ENCODE measurements around the gene ADCY5.

ADCY5 gene

DNA sequence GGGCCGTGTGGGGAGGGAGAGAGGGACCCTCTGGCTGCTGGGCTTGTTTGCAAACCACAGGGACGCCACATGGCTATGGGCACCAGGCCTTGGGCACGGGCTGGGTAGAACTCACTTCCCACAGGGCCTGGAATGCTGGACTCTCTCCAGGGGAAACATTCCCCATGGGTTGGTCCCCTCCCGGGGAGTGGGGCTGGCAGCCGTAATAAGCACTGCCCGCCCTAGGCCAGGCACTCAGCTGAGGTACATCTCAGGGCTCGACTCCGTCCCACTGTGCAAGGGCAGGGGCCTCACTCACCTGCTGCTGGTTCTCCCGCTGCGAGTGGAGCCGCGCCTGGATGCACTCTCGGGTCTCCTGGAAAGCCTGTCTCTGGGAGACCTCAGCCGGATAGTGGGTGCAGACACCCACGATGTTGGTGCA, 96.7 kb downstream of the ADCY5 start:
- H3K9me3 ChIP-seq (replicated peaks in 1 of 11), result peaks cover 8 to 19% (median 16%) of the 10 kb centered on the region in 11 experiments; a peak in 19 of 22 replicates
- H3K27ac ChIP-seq, result no peak overlapping the region
- H3K27me3 ChIP-seq, result no peaks in the 10 kb centered on the region
- H4K20me1 ChIP-seq, result no peaks in the 10 kb centered on the region
- no peak for TF ChIP-seq Cebpa-rat (IDR thresholded peaks at IDR 0.05)
- no peaks in the 10 kb centered on the region for H3K36me3 ChIP-seq
- H3K4me1 ChIP-seq, result peaks cover 0 to 43% (median 18%) of the 10 kb centered on the region in 10 experiments; a peak in 14 of 20 replicates
- peak overlapping the region in 3 of 11 experiments; percentile 5 to 20 (median 10); a peak in 3 of 22 replicates for H3K4me2 ChIP-seq
- H3K4me3 ChIP-seq, result no peak overlapping the region
- no peak overlapping the region for H3K9ac ChIP-seq

DNA sequence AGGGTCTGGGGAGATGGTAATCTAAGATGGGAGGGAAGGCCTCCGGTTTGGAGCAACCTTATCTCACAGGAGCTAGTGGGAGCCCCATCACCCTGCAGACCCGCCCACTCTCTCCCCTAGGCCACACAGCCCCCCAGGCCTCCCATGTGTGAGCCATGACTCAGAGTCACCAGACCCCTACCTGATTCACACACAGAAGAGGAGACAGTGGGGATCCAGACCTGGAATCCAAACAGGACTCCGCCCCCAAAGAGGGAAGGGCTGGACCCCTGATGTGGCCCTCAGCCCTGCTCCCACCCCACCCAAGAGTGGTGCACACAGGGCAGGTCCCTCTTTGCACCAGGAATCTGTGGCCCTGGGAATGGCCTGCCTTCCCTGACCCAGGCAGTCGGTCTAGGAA, 97.4 kb downstream of the ADCY5 start:
- Histone ChIP-seq H3K27me3 (no peaks in the 10 kb centered on the region), H3K27ac (no peak overlapping the region), H3K9ac (no peak overlapping the region), H3K9me3 (replicated peaks in 1 of 11) (peaks cover 8 to 19% (median 16%) of the 10 kb centered on the region in 11 experiments; a peak in 19 of 22 replicates), H4K20me1 (no peaks in the 10 kb centered on the region), H3K4me1 (peaks cover 0 to 49% (median 19%) of the 10 kb centered on the region in 10 experiments; a peak in 13 of 20 replicates), H3K36me3 (no peaks in the 10 kb centered on the region), H3K4me2 (no peak overlapping the region), H3K4me3 (no peak overlapping the region)
- TF ChIP-seq Cebpa-rat (IDR thresholded peaks at IDR 0.05), result no peak

- Histone ChIP-seq H3K36me3 (no peaks in the 10 kb centered on the region), H3K4me1 (peaks cover 0 to 49% (median 19%) of the 10 kb centered on the region in 10 experiments; a peak in 13 of 20 replicates), H3K27me3 (no peaks in the 10 kb centered on the region), H3K9me3 (replicated peaks in 1 of 11) (peaks cover 8 to 19% (median 16%) of the 10 kb centered on the region in 11 experiments; a peak in 19 of 22 replicates), H4K20me1 (no peaks in the 10 kb centered on the region), H3K27ac (no peak overlapping the region), H3K4me2 (peak overlapping the region in 3 of 11 experiments; percentile 22 to 42 (median 36); a peak in 4 of 22 replicates), H3K4me3 (no peak overlapping the region), H3K9ac (no peak overlapping the region)
- TF ChIP-seq Cebpa-rat (IDR thresholded peaks at IDR 0.05), result no peak
Measured at GRCh38 chr3:123350971-123351370, 97.9 kb downstream of the ADCY5 start.

DNA sequence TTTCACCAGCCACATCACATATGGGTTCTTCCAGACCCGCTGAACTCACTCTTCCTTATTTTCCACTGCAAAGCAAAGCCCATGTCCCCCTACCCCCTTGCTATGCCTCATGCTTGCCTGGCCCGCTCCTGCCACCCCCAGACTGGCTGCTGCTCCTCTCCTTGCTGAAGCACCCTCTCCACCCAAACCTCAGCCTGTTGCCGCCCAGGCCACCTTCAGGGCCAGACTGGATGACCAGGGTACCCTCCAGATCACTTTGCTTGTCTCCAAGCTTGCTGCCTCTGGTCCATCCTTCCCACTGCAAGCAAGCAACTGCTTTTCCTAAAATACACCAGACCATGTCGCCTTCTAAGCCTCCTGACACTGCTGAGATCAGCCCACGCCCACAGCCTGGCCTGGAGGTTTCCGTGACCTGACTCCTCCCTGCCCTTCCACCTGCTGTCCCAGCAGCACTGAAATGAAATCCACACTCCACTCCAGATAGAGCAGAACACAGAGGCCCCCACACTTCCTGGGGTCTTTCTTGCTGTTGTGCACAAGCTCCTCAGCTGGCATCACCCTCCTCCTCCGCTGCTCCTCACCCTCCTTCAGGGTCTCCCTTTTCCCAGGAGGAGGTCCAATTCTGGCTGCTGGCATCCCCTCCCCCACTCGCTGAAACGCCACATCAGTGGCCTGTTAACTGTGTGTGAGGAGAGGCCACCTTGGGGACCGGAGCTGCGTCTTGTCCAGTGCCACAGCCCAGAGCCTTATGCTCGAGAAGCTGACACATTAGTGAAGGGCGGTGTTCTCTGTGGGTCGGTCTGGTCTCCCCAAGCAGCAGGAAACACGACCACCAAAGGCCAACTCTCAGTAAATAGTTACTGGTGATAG, 99.1 kb downstream of the ADCY5 start:
- no peak overlapping the region for H3K27ac ChIP-seq
- peaks cover under 1 to 56% (median 23%) of the 10 kb centered on the region in 10 experiments; a peak in 17 of 20 replicates for H3K4me1 ChIP-seq
- H4K20me1 ChIP-seq, result no peaks in the 10 kb centered on the region
- peaks cover 3 to 13% (median 8%) of the 10 kb centered on the region in 11 experiments; a peak in 17 of 22 replicates for H3K9me3 ChIP-seq (replicated peaks in 1 of 11)
- no peaks in the 10 kb centered on the region for H3K36me3 ChIP-seq
- no peaks in the 10 kb centered on the region for H3K27me3 ChIP-seq
- no peak overlapping the region for H3K4me3 ChIP-seq
- TF ChIP-seq Cebpa-rat (IDR thresholded peaks at IDR 0.05), result no peak
- H3K9ac ChIP-seq, result no peak overlapping the region
- peak overlapping the region in 8 of 11 experiments; percentile 19 to 42 (median 33); a peak in 13 of 22 replicates for H3K4me2 ChIP-seq

DNA sequence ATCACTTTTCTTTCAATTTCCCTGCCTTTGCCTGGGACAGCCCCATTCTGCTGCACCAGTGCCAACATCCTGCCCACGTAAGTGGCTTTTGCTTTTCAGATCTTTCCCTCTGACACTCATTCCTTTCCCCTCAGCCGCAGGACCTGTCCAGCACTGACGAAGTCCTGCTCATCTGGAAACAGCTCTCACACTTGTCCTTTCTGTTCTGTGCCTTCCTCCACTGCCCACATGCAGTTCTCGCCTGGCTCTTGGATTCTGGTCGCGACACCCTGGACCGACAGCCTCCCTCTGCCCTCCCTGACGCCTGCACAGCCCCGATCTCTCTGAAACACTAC, 99.7 kb downstream of the ADCY5 start:
- no peak for TF ChIP-seq Cebpa-rat (IDR thresholded peaks at IDR 0.05)
- Histone ChIP-seq H3K9ac (no peak overlapping the region), H3K36me3 (no peaks in the 10 kb centered on the region), H3K4me3 (no peak overlapping the region), H3K9me3 (replicated peaks in 1 of 11) (peaks cover 0 to 6% (median 2%) of the 10 kb centered on the region in 11 experiments; a peak in 9 of 22 replicates), H3K4me1 (peaks cover 7 to 62% (median 29%) of the 10 kb centered on the region in 10 experiments; a peak in 18 of 20 replicates), H3K27ac (no peak overlapping the region), H3K4me2 (peak overlapping the region in 5 of 11 experiments; percentile 32 to 40 (median 33); a peak in 5 of 22 replicates), H4K20me1 (no peaks in the 10 kb centered on the region), H3K27me3 (no peaks in the 10 kb centered on the region)

DNA sequence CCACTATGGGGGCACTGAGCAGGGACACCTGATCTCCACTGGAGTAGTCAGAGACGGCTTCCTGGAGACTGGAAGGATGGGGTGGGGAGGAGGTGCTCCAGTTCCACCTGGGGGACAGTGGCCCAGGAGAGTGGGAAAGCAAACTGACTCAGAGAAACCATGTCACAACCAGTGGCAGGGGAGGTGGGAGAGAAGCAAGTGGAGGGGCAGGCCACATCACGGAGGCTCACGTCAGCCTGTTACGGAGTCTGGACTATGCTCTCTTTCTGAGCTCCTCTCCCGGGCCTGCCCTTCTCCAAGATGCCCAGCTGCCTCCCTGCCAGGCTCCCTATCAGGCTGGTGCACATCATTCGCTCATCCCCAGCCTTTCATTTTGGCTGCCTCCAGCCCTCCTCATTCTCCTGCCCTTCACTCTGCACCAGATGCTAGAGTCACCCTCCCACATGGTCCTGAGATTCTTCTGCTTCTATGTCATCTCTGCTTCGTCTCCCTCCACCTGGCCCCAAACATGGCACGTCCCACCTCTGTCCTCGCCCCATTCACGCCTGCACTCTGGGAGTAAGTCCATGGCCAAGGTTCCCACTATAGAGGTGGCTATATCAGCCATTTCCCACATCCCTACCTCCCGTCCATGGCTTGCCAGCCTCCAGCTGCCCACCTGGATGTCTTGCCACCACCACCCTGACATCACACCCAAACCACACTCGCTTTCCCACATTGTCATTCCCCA, 100.3 kb downstream of the ADCY5 start:
- TF ChIP-seq Cebpa-rat (IDR thresholded peaks at IDR 0.05), result no peak
- no peaks in the 10 kb centered on the region for H3K27me3 ChIP-seq
- no peaks in the 10 kb centered on the region for H4K20me1 ChIP-seq
- no peaks in the 10 kb centered on the region for H3K36me3 ChIP-seq
- no peak overlapping the region for H3K4me3 ChIP-seq
- no peak overlapping the region for H3K27ac ChIP-seq
- H3K9me3 ChIP-seq (replicated peaks in 1 of 11), result peaks cover 0 to 1% (median 0%) of the 10 kb centered on the region in 11 experiments; a peak in 3 of 22 replicates
- H3K4me1 ChIP-seq, result peaks cover 10 to 68% (median 35%) of the 10 kb centered on the region in 10 experiments; a peak in 18 of 20 replicates
- H3K4me2 ChIP-seq, result peak overlapping the region in 1 of 11 experiments; percentile 25; a peak in 2 of 22 replicates
- H3K9ac ChIP-seq, result no peak overlapping the region

GRCh38 chr3:123347691-123348264, 101.1 kb downstream of the ADCY5 start:
- Histone ChIP-seq H3K27me3 (no peaks in the 10 kb centered on the region), H3K4me3 (no peak overlapping the region), H3K36me3 (no peaks in the 10 kb centered on the region), H4K20me1 (no peaks in the 10 kb centered on the region), H3K27ac (no peak overlapping the region), H3K4me2 (peak overlapping the region in 8 of 11 experiments; percentile 11 to 53 (median 23); a peak in 10 of 22 replicates), H3K9ac (no peak overlapping the region), H3K9me3 (replicated peaks in 1 of 11) (no peaks in the 10 kb centered on the region), H3K4me1 (peaks cover 10 to 73% (median 41%) of the 10 kb centered on the region in 10 experiments; a peak in 18 of 20 replicates)
- no peak for TF ChIP-seq Cebpa-rat (IDR thresholded peaks at IDR 0.05)

DNA sequence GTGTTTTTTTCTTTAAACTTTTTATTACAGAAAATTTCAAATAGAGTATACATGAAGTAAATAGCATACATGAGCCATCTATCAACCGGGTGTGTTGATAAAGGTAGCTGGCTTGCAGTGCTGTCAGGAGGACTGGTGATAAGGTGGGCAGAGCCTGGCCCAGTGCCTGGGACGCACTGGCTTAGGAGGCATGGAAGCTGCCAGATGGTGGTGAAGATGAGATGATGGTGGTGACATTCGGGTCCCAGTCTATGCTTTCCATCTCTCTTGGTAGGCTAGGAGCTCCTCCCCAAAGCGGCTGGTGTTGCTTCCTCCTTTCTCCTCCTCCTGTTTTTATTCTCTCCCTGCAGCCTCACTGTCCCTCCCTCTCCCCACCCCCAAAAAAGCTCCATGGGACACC, 101.7 kb downstream of the ADCY5 start:
- Histone ChIP-seq H3K9me3 (replicated peaks in 1 of 11) (no peaks in the 10 kb centered on the region), H3K9ac (no peak overlapping the region), H3K4me2 (peak overlapping the region in 8 of 11 experiments; percentile 11 to 53 (median 23); a peak in 10 of 22 replicates), H4K20me1 (no peaks in the 10 kb centered on the region), H3K27ac (no peak overlapping the region), H3K4me3 (no peak overlapping the region), H3K4me1 (peaks cover 10 to 68% (median 42%) of the 10 kb centered on the region in 10 experiments; a peak in 18 of 20 replicates), H3K27me3 (no peaks in the 10 kb centered on the region), H3K36me3 (no peaks in the 10 kb centered on the region)
- no peak for TF ChIP-seq Cebpa-rat (IDR thresholded peaks at IDR 0.05)
